ENCODE data around the gene JMJD1C. TPM values are rescaled to one million over a fixed set of nuclear protein-coding genes. Genes with fewer than 3 reads are reported as not detected.

JMJD1C gene
- total RNA-seq, 1 experiment from 2014 or later = 91.9 TPM

DNA sequence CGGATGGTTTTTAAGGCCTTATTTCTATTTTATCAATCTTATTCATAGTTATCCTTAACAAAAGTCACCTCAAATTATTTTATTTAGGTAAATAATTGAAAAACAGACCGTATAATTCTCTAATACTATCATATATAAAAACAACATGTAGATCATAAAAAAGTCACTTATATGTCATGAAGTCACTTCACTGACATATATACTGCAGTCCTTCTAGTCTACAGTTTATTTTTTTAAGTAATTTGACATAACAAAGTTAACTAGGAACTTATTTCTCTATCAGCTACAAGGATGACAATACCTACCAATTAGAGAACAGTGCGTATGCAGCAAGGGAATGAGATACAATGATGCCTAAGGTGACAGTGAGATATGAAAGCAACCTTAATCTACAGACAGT lies 26.2 kb downstream of the JMJD1C start:
- TF ChIP-seq, protein P1, sequence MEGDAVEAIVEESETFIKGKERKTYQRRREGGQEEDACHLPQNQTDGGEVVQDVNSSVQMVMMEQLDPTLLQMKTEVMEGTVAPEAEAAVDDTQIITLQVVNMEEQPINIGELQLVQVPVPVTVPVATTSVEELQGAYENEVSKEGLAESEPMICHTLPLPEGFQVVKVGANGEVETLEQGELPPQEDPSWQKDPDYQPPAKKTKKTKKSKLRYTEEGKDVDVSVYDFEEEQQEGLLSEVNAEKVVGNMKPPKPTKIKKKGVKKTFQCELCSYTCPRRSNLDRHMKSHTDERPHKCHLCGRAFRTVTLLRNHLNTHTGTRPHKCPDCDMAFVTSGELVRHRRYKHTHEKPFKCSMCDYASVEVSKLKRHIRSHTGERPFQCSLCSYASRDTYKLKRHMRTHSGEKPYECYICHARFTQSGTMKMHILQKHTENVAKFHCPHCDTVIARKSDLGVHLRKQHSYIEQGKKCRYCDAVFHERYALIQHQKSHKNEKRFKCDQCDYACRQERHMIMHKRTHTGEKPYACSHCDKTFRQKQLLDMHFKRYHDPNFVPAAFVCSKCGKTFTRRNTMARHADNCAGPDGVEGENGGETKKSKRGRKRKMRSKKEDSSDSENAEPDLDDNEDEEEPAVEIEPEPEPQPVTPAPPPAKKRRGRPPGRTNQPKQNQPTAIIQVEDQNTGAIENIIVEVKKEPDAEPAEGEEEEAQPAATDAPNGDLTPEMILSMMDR (IDR thresholded peaks at IDR 0.05; ENCODE audit: unreplicated experiment) = no peak
- CTCF ChIA-PET = no interaction called here
- intact Hi-C loops (cut with micrococcal nuclease) = no loop called here
- POLR2A ChIA-PET = interaction anchor here (1.3 kb wide), 1 partner anchor 15 kb away, joined by 3 read pairs; no protein-coding TSS in a partner anchor
- no peak for DNase-seq (ENCODE audit: unreplicated experiment)
- no TSS peak for BruUV-seq (replicated peaks)
- no peaks in the 10 kb centered on the region for H3K36me3 Mint-ChIP-seq (ENCODE audit: insufficient read depth, unreplicated experiment)
- H3K9me3 Mint-ChIP-seq (ENCODE audit: unreplicated experiment) = no peaks in the 10 kb centered on the region
- H3K27me3 Mint-ChIP-seq (ENCODE audit: insufficient read depth, unreplicated experiment) = no peaks in the 10 kb centered on the region
- H3K27ac Mint-ChIP-seq (ENCODE audit: low read depth, unreplicated experiment) = no peak overlapping the region
- peaks cover 12% of the 10 kb centered on the region for H3K4me1 Mint-ChIP-seq (ENCODE audit: insufficient read depth, unreplicated experiment)
- no peak overlapping the region for H3K4me3 Mint-ChIP-seq (ENCODE audit: unreplicated experiment)

DNA sequence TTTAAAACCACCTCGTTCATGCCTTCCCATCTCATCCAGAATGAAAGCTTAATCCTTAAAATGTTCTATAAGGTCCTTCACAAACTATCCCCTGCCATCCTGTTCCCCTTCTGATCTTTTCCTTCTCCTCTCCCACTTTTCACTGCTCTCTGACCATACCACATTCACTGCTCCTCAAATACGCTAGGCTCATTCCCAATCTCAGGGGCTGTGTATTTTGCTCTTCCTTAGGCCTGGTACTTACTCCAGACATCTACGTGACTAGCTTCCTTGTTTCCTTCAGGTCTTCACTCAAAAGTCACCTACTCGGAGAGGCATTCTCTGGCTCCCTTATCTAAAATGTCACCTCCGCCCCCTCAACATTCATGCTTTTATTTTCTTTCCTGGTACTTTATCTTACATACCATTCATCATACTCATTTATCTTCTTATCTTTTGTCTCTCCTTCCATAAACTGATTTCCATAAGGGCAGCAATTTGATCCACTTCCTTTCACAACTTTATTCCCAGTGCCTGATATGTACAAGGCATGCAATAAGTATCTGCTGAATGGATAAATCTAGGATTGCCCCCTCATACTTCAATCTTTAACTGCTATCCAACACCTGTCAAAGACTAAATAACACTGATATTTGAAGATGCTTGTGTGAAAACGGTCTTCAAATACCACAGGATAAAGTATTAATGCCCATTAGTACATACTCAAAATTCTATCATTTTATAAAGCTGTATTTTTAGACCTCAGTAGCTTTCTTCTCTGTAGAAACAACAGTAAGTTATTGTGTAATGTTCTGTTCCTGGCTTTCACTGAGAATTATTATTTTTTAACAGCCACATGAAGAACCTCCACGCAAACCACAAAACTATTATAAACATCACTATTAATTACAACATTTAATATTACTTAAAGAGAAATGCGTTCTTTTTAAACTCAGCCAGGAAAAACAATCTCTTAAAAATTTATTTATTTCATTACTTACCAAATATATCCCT lies 27.0 kb downstream of the JMJD1C start:
- POLR2A ChIA-PET = interaction anchor here (0.6 to 1.4 kb wide), 5 partner anchors 9 to 171 kb away, joined by 3 to 5 read pairs (median 3); no protein-coding TSS in a partner anchor
- CTCF ChIA-PET = interaction anchor here (0.8 kb wide), 1 partner anchor 88 kb away, joined by 4 read pairs; no protein-coding TSS in a partner anchor
- intact Hi-C loops (cut with micrococcal nuclease) = no loop called here
- DNase-seq (ENCODE audit: unreplicated experiment) = no peak
- Mint-ChIP-seq H3K27ac (ENCODE audit: low read depth, unreplicated experiment) (no peak overlapping the region), H3K9me3 (ENCODE audit: unreplicated experiment) (no peaks in the 10 kb centered on the region), H3K4me3 (ENCODE audit: unreplicated experiment) (no peak overlapping the region), H3K4me1 (ENCODE audit: insufficient read depth, unreplicated experiment) (peaks cover 17% of the 10 kb centered on the region), H3K27me3 (ENCODE audit: insufficient read depth, unreplicated experiment) (no peaks in the 10 kb centered on the region), H3K36me3 (ENCODE audit: insufficient read depth, unreplicated experiment) (no peaks in the 10 kb centered on the region)
- no TSS peak for BruUV-seq (replicated peaks)
- TF ChIP-seq, protein P1 (IDR thresholded peaks at IDR 0.05; ENCODE audit: unreplicated experiment) = no peak

DNA sequence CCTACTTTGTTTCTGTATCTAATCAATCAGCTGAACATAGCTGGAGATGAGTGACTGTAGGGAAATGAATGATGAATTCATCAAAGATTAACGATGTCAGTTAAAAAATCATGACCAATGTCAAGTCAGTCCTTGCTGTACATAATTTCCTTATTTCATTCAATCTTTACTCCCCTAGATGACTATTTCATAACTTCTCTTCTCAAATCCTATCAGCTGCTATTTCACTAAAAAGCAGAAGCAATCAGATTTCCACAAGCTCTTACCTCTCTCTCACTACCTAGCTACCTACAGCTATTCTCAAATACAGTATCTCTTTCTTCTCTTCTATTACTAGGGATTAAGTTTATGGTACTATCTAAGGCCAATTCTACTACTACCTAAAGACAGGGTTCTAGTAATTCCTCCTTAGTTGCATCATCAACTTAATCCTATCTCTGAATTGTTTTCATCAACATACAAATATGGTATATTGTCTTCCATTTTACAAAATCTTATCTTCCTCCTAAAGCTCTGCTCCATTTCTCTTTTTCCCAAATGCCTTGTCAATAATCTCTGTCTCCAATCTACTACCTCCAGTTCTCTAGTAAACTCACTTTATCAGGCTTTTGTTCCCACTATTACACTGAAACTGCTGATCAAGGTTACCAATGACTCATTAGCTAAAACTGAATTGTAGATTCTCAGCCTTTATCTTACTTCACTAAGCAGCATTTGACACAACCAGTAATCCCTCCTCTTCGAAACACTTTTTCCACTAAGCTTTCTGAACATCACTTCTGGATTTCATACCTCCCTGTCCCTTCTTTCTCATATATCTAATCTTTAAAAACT lies 28.4 kb downstream of the JMJD1C start:
- DNase-seq (ENCODE audit: unreplicated experiment) = no peak
- Mint-ChIP-seq H3K4me1 (ENCODE audit: insufficient read depth, unreplicated experiment) (peaks cover 20% of the 10 kb centered on the region), H3K27me3 (ENCODE audit: insufficient read depth, unreplicated experiment) (no peaks in the 10 kb centered on the region), H3K4me3 (ENCODE audit: unreplicated experiment) (no peak overlapping the region), H3K27ac (ENCODE audit: low read depth, unreplicated experiment) (no peak overlapping the region), H3K9me3 (ENCODE audit: unreplicated experiment) (no peaks in the 10 kb centered on the region), H3K36me3 (ENCODE audit: insufficient read depth, unreplicated experiment) (peaks cover under 1% of the 10 kb centered on the region)
- no TSS peak for BruUV-seq (replicated peaks)
- POLR2A ChIA-PET = interaction anchor here (0.7 to 1.6 kb wide), 6 partner anchors 12 to 192 kb away, joined by 3 to 6 read pairs (median 4); partner anchors contain the start of genes JMJD1C and REEP3
- TF ChIP-seq, protein P1 (IDR thresholded peaks at IDR 0.05; ENCODE audit: unreplicated experiment) = no peak
- CTCF ChIA-PET = interaction anchor here (0.7 to 0.8 kb wide), 2 partner anchors 17 to 86 kb away, joined by 4 read pairs; no protein-coding TSS in a partner anchor
- intact Hi-C loops (cut with micrococcal nuclease) = no loop called here

All from MCF 10A (cell line).